K562 (cell line): ENCODE data around the gene SHBG. TPM values are rescaled to one million over a fixed set of nuclear protein-coding genes. Genes with fewer than 3 reads are reported as not detected.
A peak's percentile ranks its signal among the peaks of the same experiment; 100 is the strongest.

Source experiments
- ARHGAP35 ChIP-seq: fragments of 450-650 bp; IDR thresholded peaks from 2 replicates; pipeline ENCODE4 v1.6.1; 2018; ENCODE audit not compliant: partially characterized antibody
- CTCF ChIP-seq, 3 experiments: IDR thresholded peaks in 2 of 3; conservative IDR thresholded peaks in 1 of 3; 2 replicates each; pipeline ENCODE4 v1.5.1; 2011 to 2012; ENCODE audit warnings: low read length in 3 of 3, mild to moderate bottlenecking in 3 of 3, control low read depth in 2 of 3, improper control_type of control experiment in 1 of 3, inconsistent platforms in 1 of 3, low read depth in 1 of 3, mixed read lengths in 1 of 3, moderate library complexity in 1 of 3; ENCODE audit not compliant: insufficient read depth in 2 of 3
- E2F6 ChIP-seq, 2 experiments: IDR thresholded peaks; 2 replicates each; pipeline ENCODE4 v1.6.1; 2011; ENCODE audit warnings: borderline replicate concordance in 1 of 2, control low read depth in 1 of 2, low read depth in 1 of 2, low read length in 1 of 2, mild to moderate bottlenecking in 1 of 2, mixed read lengths in 1 of 2, moderate library complexity in 1 of 2; ENCODE audit not compliant: insufficient read depth in 1 of 2, insufficient read length in 1 of 2, poor library complexity in 1 of 2, severe bottlenecking in 1 of 2; ENCODE audit errors: extremely low read depth in 1 of 2
- FOXA3 ChIP-seq, 2 experiments: fragments of 450-650 bp in 1 of 2; sonication (generic) in 1 of 2; formaldehyde crosslinking; IDR thresholded peaks in 1 of 2; conservative IDR thresholded peaks in 1 of 2; 2 replicates each; pipeline versions ENCODE4 v1.4.0 to v1.8.0; 2020 to 2022; ENCODE audit warnings: mild to moderate bottlenecking in 2 of 2, missing genetic modification reagents in 1 of 2
- HNRNPH1 ChIP-seq: fragments of 200-400 bp; formaldehyde crosslinking; optimal IDR thresholded peaks from 2 replicates; pipeline ENCODE3; 2017; ENCODE audit warnings: low read depth, mild to moderate bottlenecking, low read length, moderate library complexity
- MCM7 ChIP-seq, 2 experiments: fragments of 450-650 bp; IDR thresholded peaks; 2 replicates each; pipeline ENCODE4 v1.6.1; 2016 to 2018
- NELFE ChIP-seq: IDR thresholded peaks from 2 replicates; pipeline ENCODE4 v1.6.1; 2011; ENCODE audit warnings: mild to moderate bottlenecking; ENCODE audit not compliant: insufficient read depth, insufficient read length
- NFYB ChIP-seq: IDR thresholded peaks from 2 replicates; pipeline ENCODE4 v1.6.1; 2011; ENCODE audit warnings: mild to moderate bottlenecking, moderate library complexity; ENCODE audit not compliant: insufficient read length; ENCODE audit errors: extremely low read depth
- POLR2H ChIP-seq: IDR thresholded peaks from 2 replicates; pipeline ENCODE4 v1.6.1; 2016; ENCODE audit warnings: missing genetic modification characterization, low read depth, mild to moderate bottlenecking, control low read depth, missing compliant biosample characterization, moderate library complexity
- RERE ChIP-seq: sonication (generic); formaldehyde crosslinking; IDR thresholded peaks from 2 replicates; pipeline ENCODE4 v1.8.0; 2023; ENCODE audit warnings: missing genetic modification reagents, mild to moderate bottlenecking, borderline replicate concordance
- TCFL5 ChIP-seq: fragments of 250-450 bp; sonication (Bioruptor Pico); conservative IDR thresholded peaks from 2 replicates; pipeline ENCODE4 v1.6.1; 2021; ENCODE audit warnings: mild to moderate bottlenecking, moderate library complexity, matching md5 sums
- TEAD4 ChIP-seq, 2 experiments: sonication (generic) in 1 of 2; formaldehyde crosslinking in 1 of 2; IDR thresholded peaks; 2 replicates each; pipeline versions ENCODE4 v1.6.1 to v1.8.0; 2012 to 2022; ENCODE audit warnings: borderline replicate concordance in 1 of 2, inconsistent platforms in 1 of 2, low read length in 1 of 2, mild to moderate bottlenecking in 1 of 2, missing genetic modification reagents in 1 of 2
- ZBTB5 ChIP-seq: fragments of 450-650 bp; IDR thresholded peaks from 2 replicates; pipeline ENCODE4 v1.6.1; 2017; ENCODE audit warnings: antibody characterized with exemption
- ZC3H11A ChIP-seq: IDR thresholded peaks from 2 replicates; pipeline ENCODE4 v1.6.1; 2012; ENCODE audit warnings: low read depth, low read length, improper control_type of control experiment
- ZC3H4 ChIP-seq: sonication (generic); formaldehyde crosslinking; IDR thresholded peaks from 2 replicates; pipeline ENCODE4 v1.9.0; 2021; ENCODE audit warnings: missing genetic modification reagents, borderline replicate concordance
- polyA plus RNA-seq, 8 experiments: library from polyadenylated mRNA; depleted of rRNA in 4 of 8; stranded (reverse) in 5 of 8; unstranded in 3 of 8; fragments of >200 nt; fragmentation: Nextera tagmentation in 2 of 8; fragmentation: Illumina TruSeq in 1 of 8; extraction: Ambion mirVana in 2 of 8; extraction: Trizol in 1 of 8; gene quantifications; 2 replicates each; pipeline versions ENCODE4 v1.2.1 to v1.2.3, GENCODE V29; 2011 to 2014; ENCODE audit warnings: inconsistent platforms in 1 of 8, missing spikeins in 1 of 8
- total RNA-seq, 7 experiments: library from RNA; depleted of rRNA in 6 of 7; stranded (reverse); fragments of >200 nt in 6 of 7; fragmentation: Illumina TruSeq in 2 of 7; extraction: Trizol in 2 of 7; gene quantifications; 2 replicates each; pipeline versions ENCODE4 v1.2.1 to v1.2.3, GENCODE V29; 2011 to 2021; ENCODE audit warnings: low replicate concordance in 1 of 7

SHBG gene
- total and polyA plus RNA-seq, 9 of the 15 experiments (the other 6 are each of a cell fraction or from before 2014, with no cell fraction given): not detected

GRCh38 chr17:7583253-7584109 is 46.5 kb upstream of the SHBG start, which contains the start of gene MPDU1 (continued):
- TF ChIP-seq RERE (CRISPR knock-in tag) (no peak), ZC3H11A (no peak), E2F6 (IDR thresholded peaks at IDR 0.05; ENCODE audit: borderline replicate concordance in 1 of 2, extremely low read depth in 1 of 2, insufficient read depth in 1 of 2, insufficient read length in 1 of 2, low read depth in 1 of 2, low read length in 1 of 2, poor library complexity in 1 of 2, severe bottlenecking in 1 of 2) (peak; percentile 93 to 96), HNRNPH1 (no peak), NELFE (no peak), ZBTB5 (no peak), CTCF (IDR thresholded peaks at IDR 0.05 in 2 of 3, conservative IDR thresholded peaks at IDR 0.05 in 1 of 3; ENCODE audit: insufficient read depth in 2 of 3, low read depth in 1 of 3, low read length in 3 of 3) (no peak), MCM7 (IDR thresholded peaks at IDR 0.05) (no peak), TCFL5 (CRISPR knock-in tag) (no peak), POLR2H (tag) (peak; percentile 95), FOXA3 (CRISPR knock-in tag; conservative IDR thresholded peaks at IDR 0.05 in 1 of 2, IDR thresholded peaks at IDR 0.05 in 1 of 2) (no peak; a peak in 1 of 4 replicates), ARHGAP35 (no peak), TEAD4 (IDR thresholded peaks at IDR 0.05; ENCODE audit: low read length) (peak; percentile 54), TEAD4 (CRISPR knock-in tag; IDR thresholded peaks at IDR 0.05; ENCODE audit: borderline replicate concordance) (no peak), NFYB (no peak), ZC3H4 (CRISPR knock-in tag) (no peak)
